Stimulated activated CD4-positive, alpha-beta T cell treated with anti-CD3 and anti-CD28 coated beads, TNF-alpha, amount 100 ng/mL, for 4 hours (primary cell): Measurements from ENCODE around the gene AMACR.
"Not testable (repeated sequence)": the region's sequence is repeated elsewhere in the genome, so short reads cannot be mapped to it uniquely, and the experiment has no call there.

Experiments
- DNase-seq, 3 experiments: peaks; one replicate each; pipeline ENCODE4 v3.0.0-alpha.2; 2020; ENCODE audit warnings: low read depth in 3 of 3

AMACR gene

DNA sequence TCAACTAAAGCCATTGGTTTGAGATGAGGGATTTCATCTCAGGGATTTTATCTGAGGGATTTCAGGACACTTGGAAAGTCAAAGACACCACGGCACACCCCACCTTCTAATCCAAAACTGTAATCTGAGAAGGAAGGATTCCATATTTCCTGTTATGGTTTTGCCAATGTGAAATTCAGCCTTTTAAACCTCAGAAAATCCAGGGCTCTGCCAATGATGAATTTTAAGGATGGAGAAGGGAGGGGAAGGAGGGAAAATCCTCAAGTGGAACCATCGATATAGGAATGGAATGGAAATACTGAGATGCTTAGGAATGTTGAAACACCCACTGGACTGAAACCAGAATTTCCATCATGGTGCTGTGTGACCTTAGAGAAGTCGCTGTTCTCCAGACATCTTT lies 29.9 kb upstream of the AMACR start:
- no peak for DNase-seq

GRCh38 chr5:34035756-34036155 lies 27.9 kb upstream of the AMACR start:
- no peak for DNase-seq

DNA sequence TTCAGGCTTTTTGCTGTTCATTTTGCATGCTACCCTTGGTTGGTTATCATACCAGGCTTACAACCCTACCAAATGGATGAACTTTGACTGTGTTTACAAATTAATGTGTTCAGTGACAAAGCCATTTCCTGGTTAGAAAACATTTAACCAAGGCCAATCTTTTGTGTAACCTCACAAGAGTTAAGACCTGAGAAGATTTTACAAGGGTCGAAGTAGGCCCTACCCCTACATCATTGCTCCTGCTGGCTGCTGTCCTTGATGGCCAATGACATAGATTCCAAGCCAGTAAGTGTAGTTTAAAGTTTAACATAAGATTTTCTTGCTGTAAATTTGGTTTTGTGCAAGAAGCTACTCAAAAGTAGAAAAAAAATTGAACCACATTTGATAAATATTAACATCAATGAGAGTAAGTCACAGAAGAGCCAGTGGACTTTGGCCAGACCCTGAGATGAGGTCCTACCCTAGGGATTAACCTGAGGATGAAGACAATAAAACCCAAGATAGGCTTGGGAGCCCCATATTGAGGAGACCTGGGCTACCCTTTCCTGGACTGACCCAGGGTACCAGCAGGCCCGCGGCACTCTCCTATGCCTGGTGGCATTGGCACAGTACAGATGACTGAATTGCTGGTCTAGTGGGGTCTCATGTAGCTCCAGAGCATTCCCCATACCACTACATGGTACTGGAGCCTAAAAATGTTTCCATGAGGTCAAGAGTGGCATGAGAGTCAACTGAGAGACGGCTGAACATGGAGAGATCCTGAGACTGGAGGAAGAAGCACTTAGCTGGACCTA lies 26.9 kb upstream of the AMACR start:
- DNase-seq: no peak

- no peak for DNase-seq
These were observed 24.1 kb upstream of the AMACR start for GRCh38 chr5:34031966-34032365.

DNA sequence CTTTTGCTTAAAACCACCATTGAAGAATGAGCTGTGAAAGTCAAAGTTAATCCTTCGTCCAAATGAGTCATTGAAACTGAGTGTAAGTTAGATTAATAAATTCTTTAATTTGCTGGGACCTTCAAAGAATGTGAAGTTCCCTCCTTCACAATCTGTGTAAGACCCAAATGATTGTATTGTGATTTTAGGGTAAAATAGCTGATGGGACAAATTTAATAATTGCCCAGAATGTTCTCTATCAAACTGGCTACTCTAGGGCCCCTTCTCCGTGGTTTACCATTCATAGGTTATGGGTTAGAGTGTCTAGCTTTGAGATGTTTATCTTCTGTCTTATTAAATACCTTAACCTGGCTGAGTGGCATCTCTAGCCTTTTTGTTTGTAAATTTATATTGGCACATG lies 23.3 kb upstream of the AMACR start:
- DNase-seq: no peak

DNA sequence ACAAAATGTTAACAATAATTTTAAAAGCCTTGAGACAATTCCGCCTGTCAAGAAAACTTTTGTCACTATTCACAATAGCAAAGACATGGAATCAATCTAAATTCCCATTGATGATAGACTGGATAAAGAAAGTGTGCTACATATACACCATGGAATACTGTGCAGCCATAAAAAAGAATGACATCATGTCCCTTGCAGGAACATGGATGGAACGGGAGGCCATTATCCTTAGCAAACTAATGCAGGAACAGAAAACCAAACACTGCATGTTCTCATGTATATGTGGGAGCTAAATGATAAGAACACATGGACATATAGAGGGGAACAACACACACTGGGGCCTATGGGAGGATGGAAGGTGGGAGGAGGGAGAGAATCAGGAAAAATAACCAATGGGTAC lies 22.7 kb upstream of the AMACR start:
- not testable (repeated sequence) for DNase-seq

DNA sequence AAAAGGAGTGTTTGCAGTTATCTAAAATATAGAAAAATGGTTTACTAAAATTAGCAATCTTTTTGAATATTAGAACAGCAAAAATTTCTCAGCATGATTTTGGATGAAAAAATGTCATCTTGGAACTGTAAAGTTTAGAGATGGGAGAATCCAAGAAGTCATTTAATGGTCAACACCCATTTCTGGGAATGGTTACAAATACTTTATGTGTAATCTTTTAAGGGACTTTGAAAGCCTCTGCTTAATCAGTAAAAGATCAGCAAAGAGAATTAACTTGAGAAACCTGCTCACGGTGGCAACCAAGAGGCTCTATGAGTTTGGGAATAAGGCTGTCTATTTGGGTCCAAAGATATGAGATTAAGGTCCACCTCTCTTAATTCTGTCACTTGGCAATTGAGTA lies 22.2 kb upstream of the AMACR start:
- no peak for DNase-seq

- no peak for DNase-seq
These were observed 20.5 kb upstream of the AMACR start for GRCh38 chr5:34028349-34028748.

DNA sequence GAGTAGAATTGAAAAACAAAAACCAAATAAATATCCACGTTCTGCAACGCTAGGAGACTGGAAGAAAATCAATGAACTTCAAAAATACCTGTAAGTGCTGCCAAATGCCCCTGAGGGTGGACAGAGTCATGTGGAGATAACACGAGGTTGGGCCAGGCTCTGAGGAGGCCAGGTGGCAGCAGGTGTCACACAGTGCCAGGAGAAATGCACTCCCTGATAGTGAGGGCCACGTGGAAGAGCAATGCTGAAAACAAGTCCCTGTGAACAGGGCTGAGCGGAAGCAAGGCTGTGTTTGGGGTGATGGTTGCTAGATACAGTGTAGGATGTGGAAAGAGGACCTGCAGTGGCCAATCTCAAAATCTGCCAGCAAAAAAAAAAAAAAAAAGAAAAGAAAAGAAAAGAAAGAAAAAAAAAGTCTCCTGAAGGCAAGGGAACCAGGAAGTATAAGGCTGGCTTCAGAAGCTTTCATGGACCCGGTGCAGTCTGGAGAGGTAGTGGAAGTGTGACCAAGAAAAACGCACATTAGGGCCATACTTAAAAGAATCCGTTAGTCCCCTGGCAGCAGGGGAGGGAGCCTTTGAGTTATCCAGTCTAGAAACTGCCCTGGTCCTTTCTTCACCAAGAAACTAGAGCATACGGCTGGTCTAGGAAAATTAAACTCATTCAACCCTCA lies 18.4 kb upstream of the AMACR start:
- DNase-seq: no peak

GRCh38 chr5:34022121-34022705 lies 14.4 kb upstream of the AMACR start:
- no peak for DNase-seq

- no peak for DNase-seq
These were observed 13.5 kb upstream of the AMACR start for GRCh38 chr5:34021334-34021733.

DNA sequence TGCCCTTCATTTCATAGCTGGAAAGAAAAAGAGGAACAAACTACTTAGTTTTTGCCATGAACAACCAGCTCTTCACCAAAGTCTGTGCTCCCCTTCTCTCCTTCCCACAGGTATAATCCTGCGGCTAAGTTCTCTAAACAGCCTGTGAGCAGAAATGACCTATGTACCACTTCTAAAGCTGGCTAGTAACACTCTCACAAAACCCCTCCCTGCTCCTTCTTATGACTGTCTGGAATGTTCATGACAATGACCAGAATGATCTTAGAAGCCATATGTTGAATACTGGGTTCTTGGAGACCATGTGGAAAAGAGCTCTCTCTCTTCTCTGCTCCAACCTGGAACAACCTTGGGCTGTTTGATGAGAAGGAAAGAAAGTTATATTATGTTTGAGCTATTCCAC lies 12.9 kb upstream of the AMACR start:
- no peak for DNase-seq

DNA sequence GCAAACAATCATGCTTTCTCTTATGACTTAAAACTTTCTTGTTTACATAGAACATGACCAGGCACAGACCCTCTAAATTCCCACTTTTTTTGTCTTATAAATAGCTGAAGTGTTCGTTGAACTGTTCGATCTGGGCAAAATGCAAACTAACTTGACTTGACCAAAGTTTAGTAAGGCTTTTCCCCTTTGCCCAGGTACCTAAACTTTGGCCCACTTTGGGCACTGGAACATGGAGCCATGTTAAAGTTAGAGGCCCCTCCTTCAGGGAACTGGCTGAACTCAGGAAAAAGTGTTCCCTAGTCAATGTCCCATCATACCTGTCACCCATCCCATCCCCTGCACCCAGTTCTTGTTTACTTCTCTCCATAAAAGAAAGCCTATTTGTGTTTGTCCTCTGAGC lies 9.4 kb upstream of the AMACR start:
- DNase-seq: no peak

DNA sequence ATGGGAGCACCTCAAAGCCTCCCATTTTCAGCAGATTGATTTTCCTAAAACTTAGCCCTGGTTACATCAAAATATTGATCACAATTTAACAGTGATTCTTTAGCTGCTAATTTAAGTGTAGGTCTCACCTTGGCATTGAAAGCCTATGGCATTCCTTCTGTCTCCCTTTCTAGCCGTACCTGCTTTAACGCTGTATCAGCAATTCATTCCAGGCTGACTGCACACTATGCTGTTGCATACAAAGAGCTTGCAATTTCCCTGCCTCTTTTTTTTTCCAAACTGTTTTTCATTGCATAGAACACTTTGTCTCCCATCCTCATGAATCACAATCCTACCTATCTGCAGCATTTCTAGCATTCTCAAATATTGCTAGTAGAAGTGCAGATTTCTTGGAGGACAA lies 8.9 kb upstream of the AMACR start:
- no peak for DNase-seq

GRCh38 chr5:34016222-34016621 lies 8.4 kb upstream of the AMACR start:
- DNase-seq: no peak

DNA sequence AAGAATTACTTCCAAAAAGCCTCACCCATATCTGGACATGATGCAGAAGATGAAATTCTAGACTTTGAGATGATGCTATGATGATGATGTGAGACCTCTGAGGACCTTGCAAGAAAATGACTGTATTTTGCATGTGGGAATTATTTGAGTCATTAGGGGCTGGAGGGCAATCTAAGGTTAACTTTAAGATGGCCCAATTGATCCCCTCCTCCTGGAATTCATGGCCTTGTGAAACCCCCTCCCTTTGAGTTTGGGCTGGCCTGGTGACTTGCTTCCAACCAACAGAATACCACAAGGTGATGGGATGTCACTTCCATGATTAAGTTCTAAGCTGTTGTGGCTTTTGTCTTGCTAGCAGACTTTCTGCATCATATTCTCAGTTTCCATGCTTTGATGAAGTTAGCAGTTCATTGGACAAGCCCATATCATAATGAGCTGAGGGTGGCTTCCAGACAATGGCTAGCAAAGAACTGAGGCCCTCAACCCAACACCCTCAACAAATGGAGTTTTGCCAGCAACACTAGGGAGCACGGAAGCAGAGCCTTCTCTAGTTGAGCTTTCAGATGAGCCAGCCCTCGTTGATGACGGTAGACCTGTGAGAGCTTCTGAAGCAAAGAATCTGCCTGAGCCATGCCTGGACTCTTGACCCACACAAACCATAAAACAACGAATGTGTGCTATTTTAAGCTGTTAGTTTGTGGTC lies 7.4 kb upstream of the AMACR start:
- no peak for DNase-seq

- no peak for DNase-seq
These were observed 6.8 kb upstream of the AMACR start for GRCh38 chr5:34014626-34015025.

GRCh38 chr5:34013547-34013946 lies 5.7 kb upstream of the AMACR start:
- no peak for DNase-seq

- no peak for DNase-seq
These were observed 4.9 kb upstream of the AMACR start for GRCh38 chr5:34012791-34013190.

DNA sequence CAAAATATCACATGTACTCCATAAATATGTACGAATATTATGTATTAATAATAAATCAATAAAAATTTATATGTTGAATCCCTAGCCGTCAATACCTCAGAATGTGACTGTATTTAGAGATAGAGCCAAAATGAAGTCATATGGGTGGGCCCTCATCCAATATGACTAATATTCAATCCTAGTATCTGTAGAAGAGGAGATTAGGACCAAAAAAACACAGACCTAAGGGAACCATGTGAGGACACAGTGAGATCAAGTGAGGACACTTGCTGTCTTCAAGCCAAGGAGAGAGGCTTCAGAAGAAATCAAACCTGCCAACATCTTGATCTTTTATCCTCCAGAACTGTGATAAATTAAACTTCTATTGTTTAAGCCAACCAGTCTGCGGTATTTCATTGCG lies 3.7 kb upstream of the AMACR start:
- DNase-seq: no peak

DNA sequence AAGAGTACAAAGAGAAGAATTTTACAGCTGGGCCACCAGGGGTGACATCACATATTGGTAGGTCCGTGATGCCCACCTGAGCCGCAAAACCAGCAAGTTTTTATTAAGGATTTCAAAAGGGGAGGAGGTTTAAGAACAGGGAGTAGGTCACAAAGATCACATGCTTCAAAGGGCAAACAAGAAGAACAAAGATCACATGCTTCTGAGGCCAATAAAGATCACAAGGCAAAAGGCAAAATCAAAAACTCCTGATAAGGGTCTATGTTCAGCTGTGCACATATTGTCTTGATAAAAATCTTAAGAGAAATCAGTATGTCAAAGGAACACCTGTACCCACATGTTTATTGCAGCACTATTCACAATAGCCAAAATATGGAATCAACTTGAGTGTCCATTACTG lies 2.3 kb upstream of the AMACR start:
- DNase-seq: not testable (repeated sequence)

GRCh38 chr5:34009610-34010009 lies 1.8 kb upstream of the AMACR start:
- DNase-seq: no peak

DNA sequence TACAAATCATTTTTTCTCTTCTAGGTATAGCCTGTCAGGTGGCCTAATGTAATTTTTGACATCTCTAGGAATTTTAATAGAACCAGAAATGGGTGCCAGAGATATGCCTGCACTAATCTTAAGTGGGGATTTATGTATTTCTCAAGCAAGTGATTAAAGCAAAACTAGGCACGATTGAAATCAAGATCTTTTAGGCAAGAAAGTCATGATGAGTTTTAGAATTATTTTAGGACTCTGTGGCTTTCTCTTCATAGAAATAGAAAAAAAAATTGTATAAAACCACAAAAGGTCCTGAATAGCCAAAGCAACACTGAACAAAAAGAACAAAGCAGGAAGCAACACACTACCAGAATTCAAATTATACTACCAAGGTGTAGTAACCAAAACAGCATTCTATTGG lies 952 bp upstream of the AMACR start:
- no peak for DNase-seq
